K562 (cell line): ENCODE results near the gene FGGY. TPM values are rescaled to one million over a fixed set of nuclear protein-coding genes. Genes with fewer than 3 reads are reported as not detected.

Experiments
- DMBX1 ChIP-seq: fragments of 250-450 bp; sonication (Bioruptor Pico); IDR thresholded peaks from 2 replicates; pipeline ENCODE4 v1.8.0; 2022; ENCODE audit warnings: inconsistent platforms, mild to moderate bottlenecking, moderate library complexity, borderline replicate concordance
- GATAD2B ChIP-seq: fragments of 450-650 bp; IDR thresholded peaks from 2 replicates; pipeline ENCODE4 v1.6.1; 2017; ENCODE audit warnings: mild to moderate bottlenecking, borderline replicate concordance
- MAZ ChIP-seq, 2 experiments: fragments of 450-650 bp in 1 of 2; sonication (generic) in 1 of 2; formaldehyde crosslinking; IDR thresholded peaks in 1 of 2; conservative IDR thresholded peaks in 1 of 2; 2 replicates each; pipeline versions ENCODE4 v1.4.0 to v1.5.0; 2020; ENCODE audit warnings: mild to moderate bottlenecking in 1 of 2, missing genetic modification reagents in 1 of 2
- POLR2A ChIP-seq: fragments of 450-650 bp; conservative IDR thresholded peaks from 2 replicates; pipeline ENCODE4 v1.6.1; 2016
- TGIF2 ChIP-seq: sonication (generic); formaldehyde crosslinking; IDR thresholded peaks from 2 replicates; pipeline ENCODE4 v1.8.1; 2022; ENCODE audit warnings: mild to moderate bottlenecking, missing genetic modification reagents, moderate library complexity
- ZNF217 ChIP-seq: sonication (generic); formaldehyde crosslinking; IDR thresholded peaks from 2 replicates; pipeline ENCODE4 v1.8.0; 2022; ENCODE audit warnings: mild to moderate bottlenecking, missing genetic modification reagents
- ZNF444 ChIP-seq: fragments of 250-450 bp; sonication (Bioruptor Pico); IDR thresholded peaks from 2 replicates; pipeline ENCODE4 v1.4.0; 2020; ENCODE audit warnings: mild to moderate bottlenecking, moderate library complexity
- ZNF766 ChIP-seq: fragments of 200-800 bp; sonication (Bioruptor generic); conservative IDR thresholded peaks from 2 replicates; pipeline ENCODE4 v1.6.1; 2016; ENCODE audit warnings: missing genetic modification characterization, missing compliant biosample characterization
- ZNF780A ChIP-seq: fragments of 250-450 bp; sonication (Bioruptor Pico); IDR thresholded peaks from 2 replicates; pipeline ENCODE4 v1.5.0; 2021; ENCODE audit warnings: mild to moderate bottlenecking
- ZSCAN32 ChIP-seq: fragments of 450-650 bp; formaldehyde crosslinking; IDR thresholded peaks from 2 replicates; pipeline ENCODE4 v1.4.0; 2020; ENCODE audit warnings: mild to moderate bottlenecking, moderate library complexity
- polyA plus RNA-seq, 8 experiments: library from polyadenylated mRNA; depleted of rRNA in 4 of 8; stranded (reverse) in 5 of 8; unstranded in 3 of 8; fragments of >200 nt; fragmentation: Nextera tagmentation in 2 of 8; fragmentation: Illumina TruSeq in 1 of 8; extraction: Ambion mirVana in 2 of 8; extraction: Trizol in 1 of 8; gene quantifications; 2 replicates each; pipeline versions ENCODE4 v1.2.1 to v1.2.3, GENCODE V29; 2011 to 2014; ENCODE audit warnings: inconsistent platforms in 1 of 8, missing spikeins in 1 of 8
- total RNA-seq, 7 experiments: library from RNA; depleted of rRNA in 6 of 7; stranded (reverse); fragments of >200 nt in 6 of 7; fragmentation: Illumina TruSeq in 2 of 7; extraction: Trizol in 2 of 7; gene quantifications; 2 replicates each; pipeline versions ENCODE4 v1.2.1 to v1.2.3, GENCODE V29; 2011 to 2021; ENCODE audit warnings: low replicate concordance in 1 of 7
- TF ChIP-seq, protein P1 (sequence below): IDR thresholded peaks from 3 replicates; pipeline ENCODE4 v1.6.1; 2011; ENCODE audit warnings: borderline replicate concordance, mild to moderate bottlenecking, moderate library complexity; ENCODE audit not compliant: insufficient read length; ENCODE audit errors: extremely low read depth
- TF ChIP-seq, protein P2 (sequence below): sonication (generic); formaldehyde crosslinking; IDR thresholded peaks from 2 replicates; pipeline ENCODE4 v1.8.0; 2022; ENCODE audit warnings: mild to moderate bottlenecking, low read depth, missing genetic modification reagents
- TF ChIP-seq, protein P3 (sequence below): fragments of 250-450 bp; sonication (Bioruptor Pico); IDR thresholded peaks from 2 replicates; pipeline ENCODE4 v1.8.0; 2021; ENCODE audit warnings: moderate library complexity, mild to moderate bottlenecking, inconsistent platforms
- TF ChIP-seq, protein P4 (sequence below): fragments of 250-450 bp; sonication (Bioruptor Pico); IDR thresholded peaks from 2 replicates; pipeline ENCODE4 v1.5.0; 2022; ENCODE audit warnings: mild to moderate bottlenecking
- TF ChIP-seq, protein P5 (sequence below), 3 experiments: fragments of 200-800 bp in 1 of 3; fragments of 250-450 bp in 1 of 3; fragments of 450-650 bp in 1 of 3; sonication (Bioruptor Pico) in 1 of 3; sonication (Bioruptor generic) in 1 of 3; formaldehyde crosslinking in 1 of 3; IDR thresholded peaks; 2 replicates each; pipeline versions ENCODE4 v1.6.1 to v1.8.0; 2016 to 2022; ENCODE audit warnings: mild to moderate bottlenecking in 2 of 3, missing genetic modification characterization in 2 of 3, missing compliant biosample characterization in 1 of 3, moderate library complexity in 1 of 3

Gene FGGY
- total and polyA plus RNA-seq, 9 of the 15 experiments (the other 6 are each of a cell fraction or from before 2014, with no cell fraction given): 9.7 to 19.2 (median 12.6) TPM

DNA sequence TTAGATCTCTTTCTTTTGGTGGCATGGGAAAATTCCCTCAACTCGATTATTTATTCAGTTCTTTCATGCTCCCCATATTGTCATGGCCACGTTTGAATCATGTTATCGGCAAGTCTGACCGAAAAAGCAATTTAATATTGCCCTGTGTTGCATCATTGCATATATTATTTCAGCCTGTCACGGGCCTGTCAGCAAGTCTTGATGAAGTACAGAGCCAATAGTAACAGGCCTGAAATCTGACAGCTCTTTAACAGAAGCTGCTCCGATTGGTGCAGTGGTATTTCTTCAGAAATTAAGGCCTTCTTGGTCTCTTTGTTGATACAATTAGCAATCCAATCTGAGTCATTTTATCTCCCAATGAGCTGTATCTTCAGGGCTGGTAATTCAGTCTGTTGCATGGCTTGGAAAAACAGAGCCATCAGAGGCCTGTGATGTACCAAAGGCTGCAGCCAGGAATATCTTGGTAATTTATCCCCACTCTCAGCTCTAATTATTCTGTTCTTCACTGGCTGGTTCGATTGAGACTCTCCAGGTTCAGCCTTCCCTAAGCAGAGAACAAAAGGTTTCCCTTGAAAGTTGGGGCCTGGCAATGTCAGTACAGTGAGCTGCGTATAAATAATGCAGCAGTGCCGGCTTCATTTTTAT is 149.5 kb downstream of the FGGY start (continued):
- TF ChIP-seq, protein P1, sequence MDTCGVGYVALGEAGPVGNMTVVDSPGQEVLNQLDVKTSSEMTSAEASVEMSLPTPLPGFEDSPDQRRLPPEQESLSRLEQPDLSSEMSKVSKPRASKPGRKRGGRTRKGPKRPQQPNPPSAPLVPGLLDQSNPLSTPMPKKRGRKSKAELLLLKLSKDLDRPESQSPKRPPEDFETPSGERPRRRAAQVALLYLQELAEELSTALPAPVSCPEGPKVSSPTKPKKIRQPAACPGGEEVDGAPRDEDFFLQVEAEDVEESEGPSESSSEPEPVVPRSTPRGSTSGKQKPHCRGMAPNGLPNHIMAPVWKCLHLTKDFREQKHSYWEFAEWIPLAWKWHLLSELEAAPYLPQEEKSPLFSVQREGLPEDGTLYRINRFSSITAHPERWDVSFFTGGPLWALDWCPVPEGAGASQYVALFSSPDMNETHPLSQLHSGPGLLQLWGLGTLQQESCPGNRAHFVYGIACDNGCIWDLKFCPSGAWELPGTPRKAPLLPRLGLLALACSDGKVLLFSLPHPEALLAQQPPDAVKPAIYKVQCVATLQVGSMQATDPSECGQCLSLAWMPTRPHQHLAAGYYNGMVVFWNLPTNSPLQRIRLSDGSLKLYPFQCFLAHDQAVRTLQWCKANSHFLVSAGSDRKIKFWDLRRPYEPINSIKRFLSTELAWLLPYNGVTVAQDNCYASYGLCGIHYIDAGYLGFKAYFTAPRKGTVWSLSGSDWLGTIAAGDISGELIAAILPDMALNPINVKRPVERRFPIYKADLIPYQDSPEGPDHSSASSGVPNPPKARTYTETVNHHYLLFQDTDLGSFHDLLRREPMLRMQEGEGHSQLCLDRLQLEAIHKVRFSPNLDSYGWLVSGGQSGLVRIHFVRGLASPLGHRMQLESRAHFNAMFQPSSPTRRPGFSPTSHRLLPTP: no peak
- TF ChIP-seq, protein P2, sequence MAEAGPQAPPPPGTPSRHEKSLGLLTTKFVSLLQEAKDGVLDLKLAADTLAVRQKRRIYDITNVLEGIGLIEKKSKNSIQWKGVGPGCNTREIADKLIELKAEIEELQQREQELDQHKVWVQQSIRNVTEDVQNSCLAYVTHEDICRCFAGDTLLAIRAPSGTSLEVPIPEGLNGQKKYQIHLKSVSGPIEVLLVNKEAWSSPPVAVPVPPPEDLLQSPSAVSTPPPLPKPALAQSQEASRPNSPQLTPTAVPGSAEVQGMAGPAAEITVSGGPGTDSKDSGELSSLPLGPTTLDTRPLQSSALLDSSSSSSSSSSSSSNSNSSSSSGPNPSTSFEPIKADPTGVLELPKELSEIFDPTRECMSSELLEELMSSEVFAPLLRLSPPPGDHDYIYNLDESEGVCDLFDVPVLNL (CRISPR knock-in tag): no peak
- peak in 1 of 2 experiments; percentile 46; a peak in 1 of 4 replicates for TF ChIP-seq MAZ (CRISPR knock-in tag; conservative IDR thresholded peaks at IDR 0.05 in 1 of 2, IDR thresholded peaks at IDR 0.05 in 1 of 2)
- no peak for TF ChIP-seq GATAD2B
- TF ChIP-seq DMBX1 (CRISPR knock-in tag): no peak
- TF ChIP-seq, protein P3, sequence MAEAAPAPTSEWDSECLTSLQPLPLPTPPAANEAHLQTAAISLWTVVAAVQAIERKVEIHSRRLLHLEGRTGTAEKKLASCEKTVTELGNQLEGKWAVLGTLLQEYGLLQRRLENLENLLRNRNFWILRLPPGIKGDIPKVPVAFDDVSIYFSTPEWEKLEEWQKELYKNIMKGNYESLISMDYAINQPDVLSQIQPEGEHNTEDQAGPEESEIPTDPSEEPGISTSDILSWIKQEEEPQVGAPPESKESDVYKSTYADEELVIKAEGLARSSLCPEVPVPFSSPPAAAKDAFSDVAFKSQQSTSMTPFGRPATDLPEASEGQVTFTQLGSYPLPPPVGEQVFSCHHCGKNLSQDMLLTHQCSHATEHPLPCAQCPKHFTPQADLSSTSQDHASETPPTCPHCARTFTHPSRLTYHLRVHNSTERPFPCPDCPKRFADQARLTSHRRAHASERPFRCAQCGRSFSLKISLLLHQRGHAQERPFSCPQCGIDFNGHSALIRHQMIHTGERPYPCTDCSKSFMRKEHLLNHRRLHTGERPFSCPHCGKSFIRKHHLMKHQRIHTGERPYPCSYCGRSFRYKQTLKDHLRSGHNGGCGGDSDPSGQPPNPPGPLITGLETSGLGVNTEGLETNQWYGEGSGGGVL: no peak
- no peak for TF ChIP-seq ZNF444 (CRISPR knock-in tag)
- no peak for TF ChIP-seq POLR2A
- peak; percentile 94 for TF ChIP-seq ZSCAN32
- no peak for TF ChIP-seq TGIF2
- TF ChIP-seq, protein P4, sequence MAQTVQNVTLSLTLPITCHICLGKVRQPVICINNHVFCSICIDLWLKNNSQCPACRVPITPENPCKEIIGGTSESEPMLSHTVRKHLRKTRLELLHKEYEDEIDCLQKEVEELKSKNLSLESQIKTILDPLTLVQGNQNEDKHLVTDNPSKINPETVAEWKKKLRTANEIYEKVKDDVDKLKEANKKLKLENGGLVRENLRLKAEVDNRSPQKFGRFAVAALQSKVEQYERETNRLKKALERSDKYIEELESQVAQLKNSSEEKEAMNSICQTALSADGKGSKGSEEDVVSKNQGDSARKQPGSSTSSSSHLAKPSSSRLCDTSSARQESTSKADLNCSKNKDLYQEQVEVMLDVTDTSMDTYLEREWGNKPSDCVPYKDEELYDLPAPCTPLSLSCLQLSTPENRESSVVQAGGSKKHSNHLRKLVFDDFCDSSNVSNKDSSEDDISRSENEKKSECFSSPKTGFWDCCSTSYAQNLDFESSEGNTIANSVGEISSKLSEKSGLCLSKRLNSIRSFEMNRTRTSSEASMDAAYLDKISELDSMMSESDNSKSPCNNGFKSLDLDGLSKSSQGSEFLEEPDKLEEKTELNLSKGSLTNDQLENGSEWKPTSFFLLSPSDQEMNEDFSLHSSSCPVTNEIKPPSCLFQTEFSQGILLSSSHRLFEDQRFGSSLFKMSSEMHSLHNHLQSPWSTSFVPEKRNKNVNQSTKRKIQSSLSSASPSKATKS: no peak
- TF ChIP-seq ZNF217 (CRISPR knock-in tag): no peak
- TF ChIP-seq ZNF780A (CRISPR knock-in tag): no peak
- peak; percentile 83 for TF ChIP-seq ZNF766
- TF ChIP-seq, protein P5, sequence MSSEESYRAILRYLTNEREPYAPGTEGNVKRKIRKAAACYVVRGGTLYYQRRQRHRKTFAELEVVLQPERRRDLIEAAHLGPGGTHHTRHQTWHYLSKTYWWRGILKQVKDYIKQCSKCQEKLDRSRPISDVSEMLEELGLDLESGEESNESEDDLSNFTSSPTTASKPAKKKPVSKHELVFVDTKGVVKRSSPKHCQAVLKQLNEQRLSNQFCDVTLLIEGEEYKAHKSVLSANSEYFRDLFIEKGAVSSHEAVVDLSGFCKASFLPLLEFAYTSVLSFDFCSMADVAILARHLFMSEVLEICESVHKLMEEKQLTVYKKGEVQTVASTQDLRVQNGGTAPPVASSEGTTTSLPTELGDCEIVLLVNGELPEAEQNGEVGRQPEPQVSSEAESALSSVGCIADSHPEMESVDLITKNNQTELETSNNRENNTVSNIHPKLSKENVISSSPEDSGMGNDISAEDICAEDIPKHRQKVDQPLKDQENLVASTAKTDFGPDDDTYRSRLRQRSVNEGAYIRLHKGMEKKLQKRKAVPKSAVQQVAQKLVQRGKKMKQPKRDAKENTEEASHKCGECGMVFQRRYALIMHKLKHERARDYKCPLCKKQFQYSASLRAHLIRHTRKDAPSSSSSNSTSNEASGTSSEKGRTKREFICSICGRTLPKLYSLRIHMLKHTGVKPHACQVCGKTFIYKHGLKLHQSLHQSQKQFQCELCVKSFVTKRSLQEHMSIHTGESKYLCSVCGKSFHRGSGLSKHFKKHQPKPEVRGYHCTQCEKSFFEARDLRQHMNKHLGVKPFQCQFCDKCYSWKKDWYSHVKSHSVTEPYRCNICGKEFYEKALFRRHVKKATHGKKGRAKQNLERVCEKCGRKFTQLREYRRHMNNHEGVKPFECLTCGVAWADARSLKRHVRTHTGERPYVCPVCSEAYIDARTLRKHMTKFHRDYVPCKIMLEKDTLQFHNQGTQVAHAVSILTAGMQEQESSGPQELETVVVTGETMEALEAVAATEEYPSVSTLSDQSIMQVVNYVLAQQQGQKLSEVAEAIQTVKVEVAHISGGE (CRISPR knock-in tag; IDR thresholded peaks at IDR 0.05): no peak
